Nephron progenitor cell (in vitro differentiated cells): ENCODE measurements around the gene KLHL25.
A peak's percentile ranks its signal among the peaks of the same experiment; 100 is the strongest.

ENCODE experiments used
- DNase-seq: peaks from one replicate; pipeline ENCODE4 v3.0.0; 2021
- H3K27ac Mint-ChIP-seq: 2 replicates; pipeline ENCODE4 v1.8.0; 2021; ENCODE audit warnings: mild to moderate bottlenecking, moderate library complexity, mixed read lengths
- H3K27me3 Mint-ChIP-seq: 2 replicates; pipeline ENCODE4 v1.8.0; 2021; ENCODE audit warnings: mild to moderate bottlenecking, low read depth, mixed read lengths; ENCODE audit not compliant: poor library complexity
- H3K36me3 Mint-ChIP-seq: 2 replicates; pipeline ENCODE4 v1.8.0; 2021; ENCODE audit warnings: low read depth, mixed read lengths
- H3K4me1 Mint-ChIP-seq: 2 replicates; pipeline ENCODE4 v1.8.0; 2021; ENCODE audit warnings: mixed read lengths
- H3K4me3 Mint-ChIP-seq: 2 replicates; pipeline ENCODE4 v1.8.0; 2021; ENCODE audit warnings: mild to moderate bottlenecking, moderate library complexity, mixed read lengths
- H3K9me3 Mint-ChIP-seq: 2 replicates; pipeline ENCODE4 v1.8.0; 2021; ENCODE audit warnings: mild to moderate bottlenecking, moderate library complexity, mixed read lengths
- TF ChIP-seq, protein P1 (sequence below): fragments of 200-600 bp; sonication (generic); IDR thresholded peaks from 2 replicates; pipeline ENCODE4 v1.5.0; 2021; ENCODE audit warnings: antibody characterized with exemption

KLHL25 gene

DNA sequence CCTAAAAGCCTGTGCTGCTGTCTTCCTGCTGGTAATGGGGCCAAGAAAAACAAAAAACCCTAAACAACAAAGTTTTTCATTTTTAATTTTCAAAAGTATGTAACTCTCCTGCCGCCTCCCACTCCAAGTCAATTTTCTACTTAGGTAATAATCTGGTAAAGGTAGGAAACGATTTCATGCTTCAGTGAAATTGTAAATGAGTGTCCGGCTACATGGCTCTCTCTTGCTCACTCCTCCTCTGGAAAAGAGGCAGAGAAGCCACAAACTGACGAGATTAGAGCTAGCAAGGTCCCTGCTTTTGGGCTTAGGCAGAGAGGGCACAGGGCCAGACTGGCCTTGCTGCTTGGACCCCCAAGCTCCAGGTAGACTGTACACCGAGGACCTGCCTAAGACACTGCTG lies 23.5 kb downstream of the KLHL25 start:
- DNase-seq = no peak
- peaks cover 46% of the 10 kb centered on the region for H3K4me1 Mint-ChIP-seq
- H3K36me3 Mint-ChIP-seq = peaks cover 34% of the 10 kb centered on the region
- H3K27me3 Mint-ChIP-seq = no peaks in the 10 kb centered on the region
- no peaks in the 10 kb centered on the region for H3K9me3 Mint-ChIP-seq
- H3K4me3 Mint-ChIP-seq = no peak overlapping the region
- TF ChIP-seq, protein P1, sequence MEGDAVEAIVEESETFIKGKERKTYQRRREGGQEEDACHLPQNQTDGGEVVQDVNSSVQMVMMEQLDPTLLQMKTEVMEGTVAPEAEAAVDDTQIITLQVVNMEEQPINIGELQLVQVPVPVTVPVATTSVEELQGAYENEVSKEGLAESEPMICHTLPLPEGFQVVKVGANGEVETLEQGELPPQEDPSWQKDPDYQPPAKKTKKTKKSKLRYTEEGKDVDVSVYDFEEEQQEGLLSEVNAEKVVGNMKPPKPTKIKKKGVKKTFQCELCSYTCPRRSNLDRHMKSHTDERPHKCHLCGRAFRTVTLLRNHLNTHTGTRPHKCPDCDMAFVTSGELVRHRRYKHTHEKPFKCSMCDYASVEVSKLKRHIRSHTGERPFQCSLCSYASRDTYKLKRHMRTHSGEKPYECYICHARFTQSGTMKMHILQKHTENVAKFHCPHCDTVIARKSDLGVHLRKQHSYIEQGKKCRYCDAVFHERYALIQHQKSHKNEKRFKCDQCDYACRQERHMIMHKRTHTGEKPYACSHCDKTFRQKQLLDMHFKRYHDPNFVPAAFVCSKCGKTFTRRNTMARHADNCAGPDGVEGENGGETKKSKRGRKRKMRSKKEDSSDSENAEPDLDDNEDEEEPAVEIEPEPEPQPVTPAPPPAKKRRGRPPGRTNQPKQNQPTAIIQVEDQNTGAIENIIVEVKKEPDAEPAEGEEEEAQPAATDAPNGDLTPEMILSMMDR = no peak
- H3K27ac Mint-ChIP-seq = peak overlapping the region; percentile 74

DNA sequence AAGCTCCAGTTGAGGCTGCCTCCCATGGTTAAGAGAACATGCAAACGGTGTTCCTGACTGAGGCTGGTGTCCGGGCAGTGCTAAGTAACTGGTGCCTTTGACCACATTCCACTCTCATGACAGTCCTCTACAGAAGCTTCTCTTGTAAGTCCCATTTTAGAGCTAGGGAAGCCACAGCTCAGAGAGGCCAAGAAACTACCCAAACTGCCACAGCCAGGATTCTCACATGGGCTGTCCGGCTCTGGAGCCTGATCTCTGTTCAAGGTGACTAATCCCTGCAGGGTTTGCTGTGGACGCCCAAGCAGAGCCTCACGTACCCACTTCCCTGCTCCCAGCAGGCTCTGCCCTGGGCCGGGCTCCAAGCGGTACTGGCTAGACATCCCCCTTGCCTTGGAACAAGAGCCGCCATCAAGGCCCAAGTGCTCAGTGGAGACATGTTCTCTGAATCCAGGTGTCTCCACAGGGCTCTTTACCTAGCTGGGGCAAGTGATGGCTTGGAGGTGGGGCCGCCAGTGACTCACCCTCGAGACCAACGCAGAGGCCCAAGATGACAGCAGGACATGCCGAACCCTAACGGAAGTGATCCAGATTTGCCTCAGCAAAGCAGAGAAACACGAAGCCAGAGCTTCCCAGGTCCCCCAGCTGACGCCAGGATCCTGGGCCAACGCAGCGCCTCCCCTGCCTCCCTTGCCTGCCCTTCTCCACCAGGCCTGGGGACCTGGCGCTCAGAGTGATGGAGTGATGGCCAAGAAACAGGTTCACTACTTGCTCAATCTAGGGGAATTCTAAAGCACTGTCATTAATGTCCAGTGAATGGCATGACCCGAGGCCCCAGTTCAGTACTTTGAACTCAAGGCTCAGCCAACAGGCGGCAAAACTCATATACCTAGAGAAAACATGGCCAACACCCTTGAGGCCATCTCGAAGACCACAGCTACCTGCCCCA lies 24.4 kb downstream of the KLHL25 start:
- TF ChIP-seq, protein P1 = no peak
- Mint-ChIP-seq H3K27ac (peak overlapping the region; percentile 74), H3K9me3 (no peaks in the 10 kb centered on the region), H3K4me1 (peaks cover 49% of the 10 kb centered on the region), H3K27me3 (no peaks in the 10 kb centered on the region), H3K36me3 (peaks cover 32% of the 10 kb centered on the region), H3K4me3 (no peak overlapping the region)
- no peak for DNase-seq

DNA sequence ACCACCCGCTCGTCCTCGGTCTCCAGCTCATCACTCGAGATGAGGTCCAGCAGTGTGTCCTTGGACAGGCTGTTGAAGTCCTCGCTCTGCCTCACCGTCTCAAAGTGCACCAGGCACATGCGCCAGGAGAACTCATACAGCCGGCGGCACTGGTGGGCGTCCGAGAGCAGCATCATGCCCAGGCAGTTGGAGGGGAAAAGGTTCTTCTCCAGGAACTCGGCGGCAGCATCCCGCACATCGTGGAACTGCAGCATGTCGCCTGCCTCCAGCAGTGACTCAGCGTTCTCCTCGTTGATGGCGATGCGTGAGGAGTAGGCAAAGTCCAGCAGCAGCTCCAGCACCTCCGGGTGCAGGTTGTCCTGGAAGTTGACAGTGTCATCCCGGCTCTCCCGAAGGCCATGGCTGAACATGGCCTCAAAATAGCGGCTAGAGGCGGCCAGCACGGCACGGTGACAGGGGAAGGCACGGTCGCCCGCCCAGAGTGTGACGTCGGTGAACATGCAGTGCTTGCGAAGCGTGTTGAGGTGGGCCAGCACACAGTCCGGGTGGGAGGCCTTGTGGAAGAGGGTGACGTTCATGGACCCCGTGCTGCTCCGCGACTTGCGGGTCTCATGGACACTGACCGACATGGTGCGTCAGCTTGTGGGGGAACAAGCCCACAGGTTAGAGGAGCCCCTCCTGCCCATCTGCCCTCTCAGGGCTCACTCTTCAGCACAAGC lies 25.4 kb downstream of the KLHL25 start:
- H3K4me1 Mint-ChIP-seq = peaks cover 55% of the 10 kb centered on the region
- no peaks in the 10 kb centered on the region for H3K9me3 Mint-ChIP-seq
- peaks cover 30% of the 10 kb centered on the region for H3K36me3 Mint-ChIP-seq
- TF ChIP-seq, protein P1 = no peak
- no peaks in the 10 kb centered on the region for H3K27me3 Mint-ChIP-seq
- no peak overlapping the region for H3K4me3 Mint-ChIP-seq
- H3K27ac Mint-ChIP-seq = no peak overlapping the region
- DNase-seq = no peak

DNA sequence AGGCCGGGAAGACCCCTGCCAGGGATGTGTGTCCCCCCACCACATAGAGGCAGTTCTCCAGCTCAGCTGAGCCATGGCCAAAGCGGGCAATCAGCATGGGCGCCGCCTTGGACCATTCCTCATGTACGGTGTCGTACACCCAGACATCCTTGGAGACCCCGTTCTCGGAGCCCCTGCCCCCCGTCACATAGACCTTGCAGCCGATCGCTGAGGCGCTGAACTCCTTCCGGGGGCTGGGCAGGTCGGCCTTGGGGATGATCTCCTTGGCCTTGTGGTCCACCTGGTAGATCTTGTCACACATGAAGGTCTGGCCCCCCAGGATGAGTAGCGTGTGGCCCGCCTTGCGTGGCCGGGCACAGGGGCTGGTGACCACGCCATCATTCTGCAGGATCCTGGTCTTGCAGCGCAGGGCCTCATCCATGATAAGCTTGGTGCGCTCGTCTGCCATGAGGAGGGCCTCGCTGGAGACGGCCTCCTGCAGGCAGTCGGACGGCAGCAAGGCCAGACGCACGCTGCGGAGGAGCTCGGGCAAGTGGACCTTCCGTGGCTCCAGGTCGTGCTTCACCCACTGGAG lies 26.0 kb downstream of the KLHL25 start:
- Mint-ChIP-seq H3K36me3 (peaks cover 30% of the 10 kb centered on the region), H3K27ac (no peak overlapping the region), H3K4me3 (no peak overlapping the region), H3K4me1 (peaks cover 57% of the 10 kb centered on the region), H3K9me3 (no peaks in the 10 kb centered on the region), H3K27me3 (no peaks in the 10 kb centered on the region)
- TF ChIP-seq, protein P1 = no peak
- DNase-seq = no peak

DNA sequence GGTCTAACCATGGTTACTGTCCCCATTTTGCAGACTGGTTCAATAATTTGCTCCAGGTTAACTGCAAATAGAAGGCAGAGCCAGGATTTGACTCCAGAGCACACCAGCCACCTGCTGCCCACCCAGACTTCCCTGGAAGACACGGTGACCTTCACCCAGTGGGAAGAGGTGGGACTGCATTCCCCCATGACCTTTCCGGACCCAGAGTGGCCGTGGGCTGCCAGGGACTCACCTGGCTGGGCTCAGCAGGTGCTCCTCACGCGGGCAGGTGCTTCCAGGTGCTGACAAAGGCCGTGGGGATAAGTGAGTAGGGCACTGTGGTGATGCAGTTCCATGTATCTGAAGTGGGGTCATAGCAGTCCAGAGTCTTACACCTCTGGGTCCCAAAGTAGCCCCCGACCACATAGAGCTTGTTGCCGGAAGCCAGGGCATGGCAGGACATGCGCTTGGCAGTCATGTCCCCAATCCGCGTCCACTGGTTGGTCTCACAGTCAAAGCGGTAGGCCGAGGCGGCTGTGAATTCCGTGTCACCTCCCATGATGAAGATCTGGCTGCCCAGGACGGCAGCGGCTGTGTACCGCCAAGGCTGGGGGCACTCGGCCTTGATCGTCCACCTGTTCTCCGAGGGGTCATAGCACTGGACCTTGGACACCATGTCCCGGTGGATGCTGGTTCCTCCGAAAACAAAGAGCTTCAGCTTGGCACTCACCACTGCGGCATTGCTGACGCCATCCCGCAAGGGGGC lies 26.8 kb downstream of the KLHL25 start:
- no peak for DNase-seq
- Mint-ChIP-seq H3K36me3 (peaks cover 30% of the 10 kb centered on the region), H3K9me3 (no peaks in the 10 kb centered on the region), H3K4me1 (peaks cover 62% of the 10 kb centered on the region), H3K27ac (no peak overlapping the region), H3K27me3 (no peaks in the 10 kb centered on the region), H3K4me3 (no peak overlapping the region)
- TF ChIP-seq, protein P1 = no peak
